ENCODE data around the gene MYO7B. TPM values are rescaled to one million over a fixed set of nuclear protein-coding genes. Genes with fewer than 3 reads are reported as not detected.

MYO7B gene
- total and polyA plus RNA-seq, 7 experiments from 2014 or later = 0.29 to 5.9 (median 1.3) TPM; not detected in 4

DNA sequence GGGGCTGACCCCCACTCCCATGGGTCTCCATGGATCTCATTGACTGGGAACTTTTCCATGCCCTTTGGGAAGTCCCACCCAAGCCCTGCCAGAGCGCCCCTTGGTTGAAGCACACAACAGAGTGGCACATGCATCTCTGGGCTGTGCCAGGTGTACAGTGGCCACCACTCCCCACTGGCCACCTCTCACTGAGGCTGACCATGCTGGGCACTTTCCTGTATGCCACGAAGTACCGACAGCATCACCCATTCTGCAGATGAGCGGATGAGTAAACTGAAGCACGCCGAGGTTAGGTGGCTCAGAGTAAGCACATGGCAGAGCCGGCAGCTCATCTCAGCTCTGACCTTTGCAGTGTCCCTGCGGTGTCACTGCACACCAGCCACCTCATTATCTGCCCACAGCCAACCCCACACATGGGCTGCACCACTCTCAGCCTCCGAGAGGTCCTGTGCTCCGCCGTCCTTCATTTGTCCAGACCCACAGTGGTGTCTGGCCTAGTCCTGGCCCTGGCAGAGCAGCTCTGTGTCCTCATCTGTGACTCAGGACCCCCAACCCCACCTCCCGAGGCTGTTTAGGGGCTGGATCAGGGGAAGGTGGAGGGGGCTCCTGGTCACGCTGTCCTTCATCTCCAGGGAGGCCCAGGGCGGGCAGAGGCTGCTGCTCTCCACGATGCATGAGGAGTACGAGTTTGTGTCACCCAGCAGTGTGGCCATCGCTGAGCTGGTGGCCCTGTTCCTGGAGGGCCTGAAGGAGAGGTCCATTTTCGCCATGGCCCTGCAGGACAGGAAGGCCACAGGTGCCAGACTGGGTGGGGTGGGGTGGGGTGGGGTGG lies 92.5 kb downstream of the MYO7B start:
- Histone ChIP-seq H3K4me1 (ENCODE audit: control insufficient read depth in 2 of 2, insufficient read depth in 2 of 2, low read length in 2 of 2) (peaks cover 0 to 11% of the 10 kb centered on the region in 2 donors), H3K27ac (ENCODE audit: low read depth, low read length) (no peak overlapping the region), H3K9me3 (ENCODE audit: control insufficient read depth in 2 of 3, low read length in 3 of 3) (no peaks in the 10 kb centered on the region), H3K27me3 (ENCODE audit: control insufficient read depth in 2 of 2, insufficient read depth in 2 of 2, low read length in 2 of 2) (no peaks in the 10 kb centered on the region), H3K4me3 (ENCODE audit: low read length) (no peak overlapping the region), H3K36me3 (ENCODE audit: control insufficient read depth in 2 of 3, insufficient read depth in 3 of 3, low read length in 3 of 3) (no peaks in the 10 kb centered on the region)
- ChIA-PET POLR2A (no interaction called here), CTCF (interaction anchor here (0.6 kb wide), 1 partner anchor 211 kb away, joined by 3 read pairs; no protein-coding TSS in a partner anchor)
- ATAC-seq = no peak
- Mint-ChIP-seq H3K27me3 (no peaks in the 10 kb centered on the region), H3K27ac (no peak overlapping the region), H3K4me3 (no peak overlapping the region), H3K9me3 (peaks cover 0 to 1% (median 0%) of the 10 kb centered on the region in 11 donors), H3K36me3 (peaks cover 0 to 3% (median 0%) of the 10 kb centered on the region in 5 donors), H3K4me1 (peaks cover 0 to 19% (median 9%) of the 10 kb centered on the region in 7 donors)
- intact Hi-C loops (cut with micrococcal nuclease) = no loop called here
- no peak for DNase-seq

- intact Hi-C loops (cut with micrococcal nuclease) = no loop called here
- ATAC-seq = no peak
Measured at GRCh38 chr2:127628767-127629614, 93.5 kb downstream of the MYO7B start.

GRCh38 chr2:127629637-127630036 lies 94.2 kb downstream of the MYO7B start:
- Histone ChIP-seq H3K9me3 (ENCODE audit: control insufficient read depth in 2 of 3, low read length in 3 of 3) (no peaks in the 10 kb centered on the region), H3K27ac (ENCODE audit: low read depth, low read length) (no peak overlapping the region), H3K4me1 (ENCODE audit: control insufficient read depth in 2 of 2, insufficient read depth in 2 of 2, low read length in 2 of 2) (peaks cover 0 to 28% of the 10 kb centered on the region in 2 donors), H3K36me3 (ENCODE audit: control insufficient read depth in 2 of 3, insufficient read depth in 3 of 3, low read length in 3 of 3) (no peaks in the 10 kb centered on the region), H3K4me3 (ENCODE audit: low read length) (no peak overlapping the region), H3K27me3 (ENCODE audit: control insufficient read depth in 2 of 2, insufficient read depth in 2 of 2, low read length in 2 of 2) (no peaks in the 10 kb centered on the region)
- ATAC-seq (no peak), DNase-seq (no peak)
- Mint-ChIP-seq H3K4me3 (no peak overlapping the region), H3K36me3 (peaks cover 0 to 3% (median 0%) of the 10 kb centered on the region in 5 donors), H3K9me3 (peaks cover 0 to 1% (median 0%) of the 10 kb centered on the region in 11 donors), H3K27me3 (no peaks in the 10 kb centered on the region), H3K4me1 (peaks cover 0 to 33% (median 19%) of the 10 kb centered on the region in 7 donors), H3K27ac (peak overlapping the region in 1 of 9 donors; percentile 83)
- POLR2A ChIA-PET = interaction anchor here (0.7 kb wide), 1 partner anchor 23 kb away, joined by 3 read pairs; no protein-coding TSS in a partner anchor
- intact Hi-C loops (cut with micrococcal nuclease) = no loop called here
- CTCF ChIA-PET = interaction anchor here (0.8 kb wide), 1 partner anchor 38 kb away, joined by 3 read pairs; no protein-coding TSS in a partner anchor

More at GRCh38 chr2:127628767-127629614, 93.5 kb downstream of the MYO7B start:
- Histone ChIP-seq H3K27ac (ENCODE audit: low read depth, low read length) (no peak overlapping the region), H3K27me3 (ENCODE audit: control insufficient read depth in 2 of 2, insufficient read depth in 2 of 2, low read length in 2 of 2) (no peaks in the 10 kb centered on the region), H3K4me3 (ENCODE audit: low read length) (no peak overlapping the region), H3K36me3 (ENCODE audit: control insufficient read depth in 2 of 3, insufficient read depth in 3 of 3, low read length in 3 of 3) (no peaks in the 10 kb centered on the region), H3K9me3 (ENCODE audit: control insufficient read depth in 2 of 3, low read length in 3 of 3) (no peaks in the 10 kb centered on the region), H3K4me1 (ENCODE audit: control insufficient read depth in 2 of 2, insufficient read depth in 2 of 2, low read length in 2 of 2) (peaks cover 0 to 22% of the 10 kb centered on the region in 2 donors)
- POLR2A ChIA-PET = interaction anchor here (0.7 kb wide), 1 partner anchor 24 kb away, joined by 3 read pairs; no protein-coding TSS in a partner anchor
- no peak for DNase-seq
- Mint-ChIP-seq H3K36me3 (peaks cover 0 to 3% (median 0%) of the 10 kb centered on the region in 5 donors), H3K4me1 (peaks cover 0 to 29% (median 14%) of the 10 kb centered on the region in 7 donors), H3K27me3 (no peaks in the 10 kb centered on the region), H3K27ac (peak overlapping the region in 1 of 9 donors; percentile 16), H3K4me3 (no peak overlapping the region), H3K9me3 (peaks cover 0 to 1% (median 0%) of the 10 kb centered on the region in 11 donors)
- CTCF ChIA-PET = interaction anchor here (0.8 kb wide), 1 partner anchor 38 kb away, joined by 3 read pairs; no protein-coding TSS in a partner anchor

DNA sequence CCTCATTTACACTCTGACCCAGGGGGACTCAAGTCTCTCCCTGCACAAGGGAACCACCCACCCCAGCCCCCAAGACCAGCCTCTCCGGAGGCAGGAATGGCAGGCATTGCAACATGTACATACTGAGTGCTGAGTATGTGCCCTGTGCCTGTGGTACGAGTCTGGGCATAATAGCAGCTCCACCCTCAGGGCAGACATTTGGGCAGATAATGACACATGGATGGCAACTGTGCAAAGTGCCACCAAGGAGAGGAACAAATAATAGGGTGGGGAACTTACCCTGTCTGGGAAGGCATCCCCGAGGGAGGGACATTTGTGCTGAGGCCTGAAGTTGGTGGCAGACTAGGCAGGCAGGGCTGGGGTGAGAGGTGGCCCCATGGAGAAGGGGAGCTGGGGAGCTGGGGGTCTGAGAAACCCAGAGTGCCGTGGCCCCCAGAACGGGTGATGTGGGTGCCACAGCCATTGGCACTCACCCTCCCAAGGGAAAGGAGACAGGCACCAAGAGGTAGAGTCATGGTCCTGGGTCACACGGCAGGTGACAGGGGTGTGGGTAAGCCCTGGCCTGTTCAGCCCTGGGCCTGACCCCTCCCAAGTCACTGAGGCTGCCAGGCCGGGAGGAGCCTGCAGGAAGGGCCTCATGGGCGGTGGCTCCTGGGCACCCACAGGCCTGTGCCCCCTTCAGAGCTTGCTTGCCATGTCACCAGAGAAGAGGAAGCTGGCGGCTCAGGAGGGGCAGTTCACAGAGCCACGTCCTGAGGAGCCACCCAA lies 94.8 kb downstream of the MYO7B start:
- CTCF ChIA-PET = interaction anchor here (0.8 kb wide), 1 partner anchor 39 kb away, joined by 3 read pairs; no protein-coding TSS in a partner anchor
- intact Hi-C loops (cut with micrococcal nuclease) = no loop called here
- Mint-ChIP-seq H3K4me1 (peaks cover 0 to 39% (median 19%) of the 10 kb centered on the region in 7 donors), H3K27me3 (no peaks in the 10 kb centered on the region), H3K4me3 (peak overlapping the region in 2 of 10 donors; percentile 11 to 38), H3K27ac (peak overlapping the region in 4 of 9 donors; percentile 38 to 83 (median 76)), H3K36me3 (peaks cover 0 to 3% (median 0%) of the 10 kb centered on the region in 5 donors), H3K9me3 (peaks cover 0 to 1% (median 0%) of the 10 kb centered on the region in 11 donors)
- DNase-seq = no peak
- Histone ChIP-seq H3K27me3 (ENCODE audit: control insufficient read depth in 2 of 2, insufficient read depth in 2 of 2, low read length in 2 of 2) (no peaks in the 10 kb centered on the region), H3K9me3 (ENCODE audit: control insufficient read depth in 2 of 3, low read length in 3 of 3) (no peaks in the 10 kb centered on the region), H3K27ac (ENCODE audit: low read depth, low read length) (no peak overlapping the region), H3K4me1 (ENCODE audit: control insufficient read depth in 2 of 2, insufficient read depth in 2 of 2, low read length in 2 of 2) (peaks cover 0 to 34% of the 10 kb centered on the region in 2 donors), H3K4me3 (ENCODE audit: low read length) (no peak overlapping the region), H3K36me3 (ENCODE audit: control insufficient read depth in 2 of 3, insufficient read depth in 3 of 3, low read length in 3 of 3) (no peaks in the 10 kb centered on the region)
- POLR2A ChIA-PET = interaction anchor here (0.6 to 0.7 kb wide), 3 partner anchors 10 to 22 kb away, joined by 3 read pairs; no protein-coding TSS in a partner anchor
- peak; percentile 33 for ATAC-seq

DNA sequence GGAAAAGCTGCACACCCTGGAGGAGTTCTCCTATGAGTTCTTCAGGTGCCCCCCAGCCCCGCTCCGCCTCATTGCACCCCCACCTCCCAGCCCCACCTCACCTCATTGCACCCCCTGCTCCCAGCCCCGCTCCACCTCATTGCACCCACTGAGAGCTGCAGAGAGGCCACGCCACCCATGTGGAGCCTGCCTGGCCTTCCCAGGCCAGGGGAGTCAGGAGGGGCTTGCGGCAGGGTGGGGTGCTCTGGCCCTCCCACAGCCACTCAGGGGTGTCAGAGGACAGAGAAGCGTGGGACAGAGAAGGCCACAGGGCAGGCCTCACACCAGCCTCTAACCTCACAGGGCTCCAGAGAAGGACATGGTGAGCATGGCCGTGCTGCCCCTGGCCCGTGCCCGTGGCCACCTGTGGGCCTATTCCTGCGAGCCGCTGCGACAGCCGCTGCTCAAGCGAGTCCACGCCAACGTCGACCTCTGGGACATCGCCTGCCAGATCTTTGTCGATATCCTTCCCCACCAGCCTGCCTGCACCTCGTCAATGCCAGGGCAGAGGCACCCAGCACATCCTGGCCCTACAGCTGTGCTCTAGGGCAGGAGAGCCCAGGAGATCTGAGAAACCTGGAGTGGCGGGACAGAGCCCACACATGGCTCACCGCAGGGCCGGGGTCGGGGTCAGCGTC lies 95.5 kb downstream of the MYO7B start:
- no peak for DNase-seq
- Histone ChIP-seq H3K4me1 (ENCODE audit: control insufficient read depth in 2 of 2, insufficient read depth in 2 of 2, low read length in 2 of 2) (peaks cover 0 to 41% of the 10 kb centered on the region in 2 donors), H3K9me3 (ENCODE audit: control insufficient read depth in 2 of 3, low read length in 3 of 3) (no peaks in the 10 kb centered on the region), H3K4me3 (ENCODE audit: low read length) (no peak overlapping the region), H3K27me3 (ENCODE audit: control insufficient read depth in 2 of 2, insufficient read depth in 2 of 2, low read length in 2 of 2) (no peaks in the 10 kb centered on the region), H3K27ac (ENCODE audit: low read depth, low read length) (no peak overlapping the region), H3K36me3 (ENCODE audit: control insufficient read depth in 2 of 3, insufficient read depth in 3 of 3, low read length in 3 of 3) (no peaks in the 10 kb centered on the region)
- Mint-ChIP-seq H3K27ac (peak overlapping the region in 3 of 9 donors; percentile 19 to 81 (median 25)), H3K9me3 (peaks cover 0 to 1% (median 0%) of the 10 kb centered on the region in 11 donors), H3K4me3 (no peak overlapping the region), H3K36me3 (peaks cover 0 to 1% (median 0%) of the 10 kb centered on the region in 5 donors), H3K4me1 (peaks cover 0 to 43% (median 19%) of the 10 kb centered on the region in 7 donors), H3K27me3 (no peaks in the 10 kb centered on the region)
- ATAC-seq = no peak
- CTCF ChIA-PET = no interaction called here
- intact Hi-C loops (cut with micrococcal nuclease) = no loop called here
- POLR2A ChIA-PET = interaction anchor here (0.6 kb wide), 1 partner anchor 13 kb away, joined by 3 read pairs; no protein-coding TSS in a partner anchor
